Skeletal muscle tissue (tissue), 4 donors: Measurements from ENCODE around the gene LRRC49. TPM values are rescaled to one million over a fixed set of nuclear protein-coding genes. Genes with fewer than 3 reads are reported as not detected.

ENCODE experiments used
- H3K27ac ChIP-seq: one replicate; pipeline ENCODE4 v1.7.0; 2013; ENCODE audit warnings: mild to moderate bottlenecking, low read depth, low read length, inconsistent platforms
- H3K27me3 ChIP-seq, 3 donors: one replicate each; pipeline ENCODE4 v1.7.0; 2013; ENCODE audit warnings: low read length in 3 of 3; ENCODE audit not compliant: control insufficient read depth in 3 of 3, insufficient read depth in 3 of 3
- H3K36me3 ChIP-seq, 3 donors: one replicate each; pipeline ENCODE4 v1.7.0; 2013; ENCODE audit warnings: low read length in 3 of 3; ENCODE audit not compliant: control insufficient read depth in 3 of 3, insufficient read depth in 3 of 3
- H3K4me1 ChIP-seq, 3 donors: one replicate each; pipeline ENCODE4 v1.7.0; 2013; ENCODE audit warnings: low read length in 3 of 3, mild to moderate bottlenecking in 3 of 3; ENCODE audit not compliant: control insufficient read depth in 3 of 3, insufficient read depth in 3 of 3
- H3K4me3 ChIP-seq, 3 donors: one replicate each; pipeline ENCODE4 v1.7.0; 2013; ENCODE audit warnings: low read length in 3 of 3
- H3K9ac ChIP-seq, 3 donors: one replicate each; pipeline ENCODE4 v1.7.0; 2013; ENCODE audit warnings: low read length in 3 of 3, mild to moderate bottlenecking in 3 of 3, moderate library complexity in 2 of 3, low read depth in 1 of 3
- H3K9me3 ChIP-seq, 3 donors: one replicate each; pipeline ENCODE4 v1.7.0; 2013; ENCODE audit warnings: low read length in 3 of 3; ENCODE audit not compliant: control insufficient read depth in 3 of 3
- total RNA-seq: library from RNA; depleted of rRNA; stranded (reverse); fragments of >200 nt; gene quantifications from one replicate; pipeline ENCODE4 v1.2.3, GENCODE V29; 2014
- donor health status: Osteomylitis.

LRRC49 gene
- total RNA-seq, 1 donor from 2014 or later: 11.0 TPM

- Histone ChIP-seq H3K27ac (no peak overlapping the region), H3K4me3 (no peak overlapping the region), H3K9ac (no peak overlapping the region)
Observed at GRCh38 chr15:71083349-71083748, 190.7 kb downstream of the LRRC49 start.

DNA sequence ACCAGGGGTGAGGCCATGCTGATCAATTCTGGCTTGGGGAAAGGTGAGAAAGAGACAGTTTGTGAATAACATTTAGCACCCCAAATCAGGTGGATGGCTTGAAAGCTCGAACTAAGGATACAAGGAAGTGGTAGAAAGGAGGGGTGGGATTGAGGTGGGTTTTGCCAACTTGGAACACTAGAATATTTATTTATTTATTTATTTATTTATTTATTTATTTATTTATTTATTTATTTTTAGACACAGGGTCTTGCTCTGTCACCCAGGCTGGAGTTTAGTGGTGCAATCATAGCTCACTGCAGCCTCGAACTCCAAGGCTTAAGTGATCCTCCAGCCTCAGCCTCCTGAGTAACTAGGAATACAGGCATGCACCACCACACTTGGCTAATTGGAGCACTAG lies 191.6 kb downstream of the LRRC49 start:
- H3K4me3 ChIP-seq: no peak overlapping the region
- no peaks in the 10 kb centered on the region for H3K36me3 ChIP-seq
- peaks cover 0 to 8% (median 0%) of the 10 kb centered on the region in 3 donors for H3K4me1 ChIP-seq
- peaks cover 0 to 5% (median 3%) of the 10 kb centered on the region in 3 donors for H3K27me3 ChIP-seq
- no peak overlapping the region for H3K9ac ChIP-seq
- no peak overlapping the region for H3K27ac ChIP-seq
- H3K9me3 ChIP-seq: peaks cover 0 to 3% (median 3%) of the 10 kb centered on the region in 3 donors

More at GRCh38 chr15:71083349-71083748, 190.7 kb downstream of the LRRC49 start:
- peaks cover 0 to 5% (median 3%) of the 10 kb centered on the region in 3 donors for H3K27me3 ChIP-seq
- no peaks in the 10 kb centered on the region for H3K9me3 ChIP-seq
- peaks cover 0 to 8% (median 0%) of the 10 kb centered on the region in 3 donors for H3K4me1 ChIP-seq
- H3K36me3 ChIP-seq: no peaks in the 10 kb centered on the region

GRCh38 chr15:71085809-71086208 lies 193.2 kb downstream of the LRRC49 start:
- Histone ChIP-seq H3K9me3 (peaks cover 0 to 3% (median 3%) of the 10 kb centered on the region in 3 donors), H3K9ac (no peak overlapping the region), H3K27me3 (peaks cover 0 to 5% (median 3%) of the 10 kb centered on the region in 3 donors), H3K36me3 (no peaks in the 10 kb centered on the region), H3K4me3 (no peak overlapping the region), H3K27ac (no peak overlapping the region), H3K4me1 (peaks cover 0 to 8% (median 0%) of the 10 kb centered on the region in 3 donors)

DNA sequence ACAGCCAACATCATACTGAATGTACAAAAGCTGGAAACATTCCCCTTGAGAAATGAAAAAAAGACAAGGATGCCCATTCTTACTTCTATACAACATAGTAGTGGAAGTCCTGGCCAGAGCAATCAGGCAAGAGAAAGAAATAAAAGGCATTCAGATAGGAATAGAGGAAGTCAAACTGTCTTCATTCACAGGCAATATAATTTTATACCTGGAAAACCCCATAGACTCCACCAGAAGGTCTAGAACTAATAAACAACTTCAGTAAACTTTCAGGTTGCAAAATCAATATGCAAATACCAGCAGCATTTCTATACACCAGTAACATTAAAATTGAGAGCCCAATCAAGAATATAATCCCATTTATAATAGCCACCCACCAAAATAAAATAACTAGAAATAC lies 195.5 kb downstream of the LRRC49 start:
- peaks cover under 1 to 3% (median 1%) of the 10 kb centered on the region in 3 donors for H3K4me1 ChIP-seq
- no peak overlapping the region for H3K4me3 ChIP-seq
- peaks cover 0 to 5% (median 4%) of the 10 kb centered on the region in 3 donors for H3K27me3 ChIP-seq
- peaks cover 0 to 3% (median 3%) of the 10 kb centered on the region in 3 donors for H3K9me3 ChIP-seq
- H3K9ac ChIP-seq: no peak overlapping the region
- no peaks in the 10 kb centered on the region for H3K36me3 ChIP-seq
- no peak overlapping the region for H3K27ac ChIP-seq

DNA sequence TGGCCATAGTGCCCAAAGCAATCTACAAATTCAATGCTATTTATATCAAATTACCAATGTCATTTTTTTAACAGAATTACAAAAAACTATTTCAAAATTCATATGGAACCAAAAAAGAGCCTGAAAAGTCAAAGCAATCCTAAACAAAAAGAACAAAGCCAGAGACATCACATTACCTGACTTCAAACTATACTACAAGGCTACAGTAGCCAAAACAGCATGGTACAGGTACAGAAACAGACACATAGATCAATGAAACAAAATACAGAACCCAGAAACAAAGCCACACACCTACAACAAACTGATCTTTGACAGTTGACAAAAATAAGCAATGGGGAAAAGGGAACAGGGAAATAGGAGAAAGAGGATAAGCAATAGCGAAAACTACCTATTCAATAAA lies 196.1 kb downstream of the LRRC49 start:
- H3K27ac ChIP-seq: no peak overlapping the region
- peaks cover 3 to 5% (median 5%) of the 10 kb centered on the region in 3 donors for H3K4me1 ChIP-seq
- H3K27me3 ChIP-seq: peaks cover 0 to 5% (median 4%) of the 10 kb centered on the region in 3 donors
- peaks cover 0 to 3% (median 3%) of the 10 kb centered on the region in 3 donors for H3K9me3 ChIP-seq
- no peaks in the 10 kb centered on the region for H3K36me3 ChIP-seq
- no peak overlapping the region for H3K4me3 ChIP-seq
- H3K9ac ChIP-seq: no peak overlapping the region

- no peaks in the 10 kb centered on the region for H3K36me3 ChIP-seq
Observed at GRCh38 chr15:71089801-71090200, 197.2 kb downstream of the LRRC49 start.

DNA sequence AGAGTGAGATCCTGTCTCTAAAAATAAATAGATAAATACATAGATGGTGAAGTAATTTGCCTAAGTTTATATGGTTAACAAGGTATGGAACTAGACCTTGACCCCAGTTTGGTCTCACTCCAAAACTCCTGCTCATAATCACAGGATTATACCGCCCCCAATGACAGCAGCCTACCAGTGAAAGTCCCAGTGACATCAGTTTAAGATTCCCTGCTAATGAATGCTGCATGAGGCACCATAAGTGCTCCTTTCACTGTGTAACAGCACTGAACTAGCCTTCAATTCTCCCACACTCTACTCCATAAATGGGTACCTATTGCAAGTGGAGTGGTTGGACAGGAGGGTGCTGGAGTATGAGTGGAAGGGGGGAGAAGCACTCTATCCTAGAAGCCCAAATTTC lies 199.0 kb downstream of the LRRC49 start:
- Histone ChIP-seq H3K9ac (no peak overlapping the region), H3K36me3 (no peaks in the 10 kb centered on the region), H3K9me3 (peaks cover 0 to 3% (median 3%) of the 10 kb centered on the region in 3 donors), H3K27me3 (peaks cover 0 to 4% (median 0%) of the 10 kb centered on the region in 3 donors), H3K4me1 (peaks cover 2 to 5% (median 3%) of the 10 kb centered on the region in 3 donors), H3K4me3 (no peak overlapping the region), H3K27ac (no peak overlapping the region)

More at GRCh38 chr15:71089801-71090200, 197.2 kb downstream of the LRRC49 start:
- H3K27ac ChIP-seq: no peak overlapping the region
- H3K4me3 ChIP-seq: no peak overlapping the region
- peaks cover 0 to 3% (median 3%) of the 10 kb centered on the region in 3 donors for H3K9me3 ChIP-seq
- H3K4me1 ChIP-seq: peaks cover 2 to 5% (median 3%) of the 10 kb centered on the region in 3 donors
- peaks cover 0 to 5% (median 4%) of the 10 kb centered on the region in 3 donors for H3K27me3 ChIP-seq
- no peak overlapping the region for H3K9ac ChIP-seq

DNA sequence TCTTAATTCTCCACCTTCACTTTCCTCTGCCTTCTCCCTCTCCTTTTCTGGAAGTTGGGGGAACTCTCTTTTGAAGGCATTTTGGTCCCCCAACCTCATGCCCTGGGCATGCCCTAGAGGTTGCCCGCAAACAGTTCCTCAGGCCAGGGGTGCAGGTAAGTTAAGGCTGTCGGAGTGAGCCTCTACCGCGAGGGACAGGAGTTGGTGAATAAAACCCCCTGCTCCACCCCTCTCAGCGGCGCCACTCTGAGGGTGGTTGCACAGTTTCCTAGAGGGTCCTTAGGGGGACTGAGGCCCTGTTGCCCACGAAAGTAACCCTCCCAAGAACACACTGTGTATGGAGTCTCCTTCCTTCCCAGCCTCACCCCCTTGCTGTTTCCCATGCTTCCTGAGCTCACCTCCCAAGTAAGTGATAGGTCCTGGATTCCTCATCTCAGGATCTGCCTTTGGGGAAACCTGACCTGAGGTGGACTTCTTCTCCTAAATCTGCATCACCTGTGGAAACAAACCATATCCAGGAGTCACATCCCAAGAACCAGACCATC lies 199.5 kb downstream of the LRRC49 start:
- Histone ChIP-seq H3K27ac (no peak overlapping the region), H3K4me3 (no peak overlapping the region), H3K4me1 (peaks cover 2 to 5% (median 3%) of the 10 kb centered on the region in 3 donors), H3K9ac (no peak overlapping the region), H3K36me3 (no peaks in the 10 kb centered on the region), H3K9me3 (peaks cover 0 to 3% (median 3%) of the 10 kb centered on the region in 3 donors), H3K27me3 (peaks cover 0 to 4% (median 0%) of the 10 kb centered on the region in 3 donors)

DNA sequence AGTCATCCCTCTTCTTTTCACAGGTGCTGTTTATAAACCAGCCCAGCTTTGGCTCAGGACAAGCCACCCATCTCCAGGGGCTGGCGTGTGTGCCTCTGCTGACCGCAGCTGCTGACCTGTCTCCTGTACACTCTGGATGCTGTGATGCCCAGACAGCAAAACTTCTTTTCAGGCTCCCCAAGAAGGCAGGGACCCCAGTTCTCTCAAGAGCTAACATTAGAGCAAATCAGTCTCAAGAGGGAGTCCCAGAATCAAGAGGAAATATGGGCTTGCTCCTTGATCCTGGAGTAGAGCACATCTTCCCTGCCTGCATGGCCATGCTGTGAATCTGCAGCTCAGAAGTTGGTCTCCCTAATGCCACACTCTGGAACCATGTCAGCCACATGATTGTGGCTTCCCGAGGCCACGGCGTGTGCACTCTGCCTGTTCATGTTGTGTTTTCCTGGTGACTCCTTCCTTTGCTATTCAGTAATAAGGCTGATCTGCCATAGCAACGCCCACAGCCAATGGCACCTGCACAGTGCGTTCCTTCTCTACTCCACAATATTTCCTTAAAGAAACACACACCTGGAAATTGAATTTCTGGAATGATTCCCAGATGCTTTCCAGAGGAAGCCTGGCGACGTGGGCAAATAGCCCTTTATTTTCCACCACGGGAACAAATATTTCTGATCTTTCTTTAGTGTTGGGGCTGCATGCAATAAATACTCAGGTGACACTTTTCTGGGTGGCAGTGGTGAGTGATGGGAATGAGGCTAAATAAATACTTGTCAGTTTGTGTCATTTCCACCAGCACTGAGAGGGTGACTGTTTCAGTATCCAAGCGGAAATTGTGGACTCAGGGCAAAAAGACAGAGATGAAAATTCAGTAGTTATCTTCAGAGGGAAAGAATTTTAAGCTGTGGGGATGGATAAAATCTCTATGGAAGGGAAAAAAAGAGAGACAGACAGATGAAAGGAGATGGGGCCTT lies 200.7 kb downstream of the LRRC49 start:
- peaks cover 0 to 4% (median 0%) of the 10 kb centered on the region in 3 donors for H3K27me3 ChIP-seq
- no peak overlapping the region for H3K4me3 ChIP-seq
- H3K4me1 ChIP-seq: peaks cover 2 to 5% (median 3%) of the 10 kb centered on the region in 3 donors
- no peak overlapping the region for H3K9ac ChIP-seq
- no peaks in the 10 kb centered on the region for H3K36me3 ChIP-seq
- peaks cover 0 to 3% (median 3%) of the 10 kb centered on the region in 3 donors for H3K9me3 ChIP-seq
- no peak overlapping the region for H3K27ac ChIP-seq
